ENCODE measurements around the gene ALG8. TPM values are rescaled to one million over a fixed set of nuclear protein-coding genes. Genes with fewer than 3 reads are reported as not detected.
A peak's percentile ranks its signal among the peaks of the same experiment; 100 is the strongest.

Gene ALG8
- total RNA-seq, 1 experiment from 2014 or later = 188 TPM

- Histone ChIP-seq H3K36me3 (ENCODE audit: control insufficient read depth, insufficient read depth, low read length) (no peaks in the 10 kb centered on the region; the same call in 1 of the 2 replicates), H3K9me3 (no peaks in the 10 kb centered on the region), H3K4me3 (ENCODE audit: low read depth, low read length) (peak overlapping the region; percentile 49), H3K27me3 (replicated peaks; ENCODE audit: control insufficient read depth, insufficient read depth, low read length) (no peaks in the 10 kb centered on the region), H3K4me1 (peaks cover 5% of the 10 kb centered on the region)
- POLR2A ChIA-PET = no interaction called here
- Mint-ChIP-seq H3K27ac (ENCODE audit: unreplicated experiment) (peak overlapping the region; percentile 83), H3K27me3 (ENCODE audit: insufficient read depth, unreplicated experiment) (no peaks in the 10 kb centered on the region), H3K4me3 (ENCODE audit: unreplicated experiment) (peak overlapping the region; percentile 90), H3K9me3 (ENCODE audit: unreplicated experiment) (no peaks in the 10 kb centered on the region), H3K36me3 (ENCODE audit: insufficient read depth, unreplicated experiment) (peaks cover 52% of the 10 kb centered on the region), H3K4me1 (ENCODE audit: low read depth, unreplicated experiment) (peaks cover 19% of the 10 kb centered on the region)
- no peak for TF ChIP-seq CTCF (IDR thresholded peaks at IDR 0.05; ENCODE audit: insufficient read depth in 1 of 2, low read depth in 1 of 2, low read length in 1 of 2, severe bottlenecking in 1 of 2, unreplicated experiment in 1 of 2)
- CTCF ChIA-PET = interaction anchor here (0.5 to 0.7 kb wide), 2 partner anchors 9 to 44 kb away, joined by 4 read pairs; no protein-coding TSS in a partner anchor
- intact Hi-C loops (cut with micrococcal nuclease; ENCODE audit: unreplicated experiment) = no loop called here
- no peak for DNase-seq
- BruUV-seq (replicated peaks) = no TSS peak
Observed at GRCh38 chr11:78140392-78141077, 1.1 kb upstream of the ALG8 start.

- Histone ChIP-seq H3K27me3 (replicated peaks; ENCODE audit: control insufficient read depth, insufficient read depth, low read length) (no peaks in the 10 kb centered on the region), H3K4me3 (ENCODE audit: low read depth, low read length) (peak overlapping the region; percentile 49), H3K36me3 (ENCODE audit: control insufficient read depth, insufficient read depth, low read length) (no peaks in the 10 kb centered on the region; the same call in 1 of the 2 replicates), H3K9me3 (no peaks in the 10 kb centered on the region), H3K4me1 (peaks cover 5% of the 10 kb centered on the region)
- Mint-ChIP-seq H3K27ac (ENCODE audit: unreplicated experiment) (peak overlapping the region; percentile 83), H3K36me3 (ENCODE audit: insufficient read depth, unreplicated experiment) (peaks cover 68% of the 10 kb centered on the region), H3K27me3 (ENCODE audit: insufficient read depth, unreplicated experiment) (no peaks in the 10 kb centered on the region), H3K4me3 (ENCODE audit: unreplicated experiment) (peak overlapping the region; percentile 90), H3K9me3 (ENCODE audit: unreplicated experiment) (no peaks in the 10 kb centered on the region), H3K4me1 (ENCODE audit: low read depth, unreplicated experiment) (peaks cover 25% of the 10 kb centered on the region)
- peak in 1 of 2 experiments; percentile 10 for TF ChIP-seq CTCF (IDR thresholded peaks at IDR 0.05; ENCODE audit: insufficient read depth in 1 of 2, low read depth in 1 of 2, low read length in 1 of 2, severe bottlenecking in 1 of 2, unreplicated experiment in 1 of 2)
- CTCF ChIA-PET = interaction anchor here (0.6 to 1.6 kb wide), 8 partner anchors 11 to 280 kb away, joined by 3 to 7 read pairs (median 4); partner anchors contain the start of genes KCTD21, NDUFC2 and USP35
- DNase-seq = peak; percentile 62 to 65
- BruUV-seq (replicated peaks) = TSS peak; percentile 64
- intact Hi-C loops (cut with micrococcal nuclease; ENCODE audit: unreplicated experiment) = loop anchor here (1.0 to 2.0 kb wide), 5 partner anchors 49 to 424 kb away; partner anchors contain the start of genes GAB2, KCTD21, NDUFC2 and USP35
- POLR2A ChIA-PET = interaction anchor here (0.5 to 1.7 kb wide), 20 partner anchors 9 to 436 kb away, joined by 3 to 32 read pairs (median 6); partner anchors contain the start of genes INTS4, KCTD21, NARS2 and NDUFC2
Observed at GRCh38 chr11:78138694-78139421, 568 bp downstream of the ALG8 start.

GRCh38 chr11:78138291-78138690 is 1.1 kb downstream of the ALG8 start:
- CTCF ChIA-PET = interaction anchor here (1.6 kb wide), 1 partner anchor 59 kb away, joined by 7 read pairs; the partner anchor contains the start of gene NDUFC2
- H3K36me3 Mint-ChIP-seq (ENCODE audit: insufficient read depth, unreplicated experiment) = peaks cover 71% of the 10 kb centered on the region
- H3K27me3 ChIP-seq (replicated peaks; ENCODE audit: control insufficient read depth, insufficient read depth, low read length) = no peaks in the 10 kb centered on the region
- H3K4me1 Mint-ChIP-seq (ENCODE audit: low read depth, unreplicated experiment) = peaks cover 25% of the 10 kb centered on the region
- no peak for TF ChIP-seq CTCF (IDR thresholded peaks at IDR 0.05; ENCODE audit: insufficient read depth in 1 of 2, low read depth in 1 of 2, low read length in 1 of 2, severe bottlenecking in 1 of 2, unreplicated experiment in 1 of 2)
- H3K27ac Mint-ChIP-seq (ENCODE audit: unreplicated experiment) = peak overlapping the region; percentile 83
- no peaks in the 10 kb centered on the region; the same call in 1 of the 2 replicates for H3K36me3 ChIP-seq (ENCODE audit: control insufficient read depth, insufficient read depth, low read length)
- peaks cover 5% of the 10 kb centered on the region for H3K4me1 ChIP-seq
- H3K27me3 Mint-ChIP-seq (ENCODE audit: insufficient read depth, unreplicated experiment) = no peaks in the 10 kb centered on the region
- intact Hi-C loops (cut with micrococcal nuclease; ENCODE audit: unreplicated experiment) = loop anchor here (2.0 kb wide), 3 partner anchors 59 to 425 kb away; partner anchors contain the start of genes GAB2 and NDUFC2
- H3K9me3 Mint-ChIP-seq (ENCODE audit: unreplicated experiment) = no peaks in the 10 kb centered on the region
- no peak for DNase-seq
- POLR2A ChIA-PET = interaction anchor here (1.0 to 1.7 kb wide), 5 partner anchors 13 to 144 kb away, joined by 3 to 32 read pairs (median 12); partner anchors contain the start of genes INTS4, KCTD21, NDUFC2 and USP35
- BruUV-seq (replicated peaks) = no TSS peak
- H3K4me3 ChIP-seq (ENCODE audit: low read depth, low read length) = peak overlapping the region; percentile 49
- peak overlapping the region; percentile 90 for H3K4me3 Mint-ChIP-seq (ENCODE audit: unreplicated experiment)
- no peaks in the 10 kb centered on the region for H3K9me3 ChIP-seq
